C4-2B (cell line): ENCODE data around the gene SLX4IP.

Source experiments
- CTCF ChIP-seq: fragments of 450-650 bp; conservative IDR thresholded peaks from 2 replicates; pipeline ENCODE4 v1.5.1; 2017; ENCODE audit warnings: mild to moderate bottlenecking
- ZFX ChIP-seq: fragments of 450-650 bp; IDR thresholded peaks from 2 replicates; pipeline ENCODE4 v1.6.1; 2017

GRCh38 chr20:10579942-10580341, 144.8 kb downstream of the SLX4IP start:
- TF ChIP-seq CTCF: no peak
- no peak for TF ChIP-seq ZFX
